Measurements from ENCODE around the gene RAB7B.

DNA sequence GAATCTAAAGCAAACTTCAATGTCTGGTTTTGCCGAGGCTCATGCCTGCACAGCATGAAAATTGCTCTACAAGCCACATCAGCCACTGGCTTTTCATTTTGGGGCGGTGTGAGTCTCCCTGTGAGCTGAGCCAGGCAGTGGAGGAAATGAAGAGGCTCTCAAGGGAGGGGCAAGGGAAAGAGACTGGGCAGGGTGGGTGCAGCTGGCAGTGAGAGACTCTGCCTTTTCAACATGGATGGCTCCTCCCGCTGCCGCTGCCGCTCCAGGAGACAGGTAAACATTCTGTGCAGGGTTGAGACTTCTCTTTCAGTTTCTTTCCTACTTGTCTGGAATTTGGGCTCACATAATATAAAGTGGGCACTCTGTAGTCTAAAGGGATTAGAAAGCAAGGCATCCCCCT lies 31.8 kb upstream of the RAB7B start:
- TF ChIP-seq POLR2AphosphoS5 (IDR thresholded peaks at IDR 0.05; ENCODE audit: low read depth, low read length) = no peak
- TF ChIP-seq TAF1 (IDR thresholded peaks at IDR 0.05; ENCODE audit: borderline replicate concordance, insufficient read depth, low read length) = no peak
- no peak for TF ChIP-seq SIN3A (IDR thresholded peaks at IDR 0.05; ENCODE audit: borderline replicate concordance, insufficient read depth, low read length)
